HepG2 (cell line): ENCODE results near the gene GRB2. TPM values are rescaled to one million over a fixed set of nuclear protein-coding genes. Genes with fewer than 3 reads are reported as not detected.

Source experiments
- AHR ChIP-seq: IDR thresholded peaks from 2 replicates; pipeline ENCODE4 v1.6.1; 2018; ENCODE audit warnings: missing genetic modification reagents, missing compliant biosample characterization
- ATF6 ChIP-seq: sonication (generic); formaldehyde crosslinking; conservative IDR thresholded peaks from 2 replicates; pipeline ENCODE4 v1.4.0; 2020; ENCODE audit warnings: missing genetic modification reagents
- CREB1 ChIP-seq, 2 experiments: fragments of 450-650 bp in 1 of 2; IDR thresholded peaks; 2 replicates each; pipeline ENCODE4 v1.6.1; 2016 to 2017; ENCODE audit warnings: control low read depth in 1 of 2, mild to moderate bottlenecking in 1 of 2, missing compliant biosample characterization in 1 of 2, missing genetic modification characterization in 1 of 2
- EHMT2 ChIP-seq: fragments of 200-600 bp; sonication (generic); IDR thresholded peaks from 2 replicates; pipeline ENCODE4 v1.7.0; 2017; ENCODE audit warnings: antibody characterized with exemption, low read depth, low read length, borderline replicate concordance
- JUND ChIP-seq: sonication (generic); formaldehyde crosslinking; IDR thresholded peaks from 2 replicates; pipeline ENCODE4 v1.8.0; 2022; ENCODE audit warnings: mild to moderate bottlenecking, missing genetic modification reagents
- KAT8 ChIP-seq: IDR thresholded peaks from 2 replicates; pipeline ENCODE4 v1.6.1; 2016; ENCODE audit warnings: missing genetic modification reagents, missing compliant biosample characterization
- KMT2B ChIP-seq: IDR thresholded peaks from 2 replicates; pipeline ENCODE4 v1.6.1; 2016; ENCODE audit warnings: missing genetic modification reagents, missing compliant biosample characterization
- PRDM4 ChIP-seq: sonication (generic); formaldehyde crosslinking; IDR thresholded peaks from 2 replicates; pipeline ENCODE4 v1.9.0; 2021; ENCODE audit warnings: missing genetic modification reagents, borderline replicate concordance
- SP4 ChIP-seq: sonication (generic); formaldehyde crosslinking; IDR thresholded peaks from 2 replicates; pipeline ENCODE4 v1.8.1; 2023; ENCODE audit warnings: mild to moderate bottlenecking, missing genetic modification reagents
- SRF ChIP-seq: IDR thresholded peaks from 2 replicates; pipeline ENCODE4 v1.6.1; 2011; ENCODE audit warnings: mild to moderate bottlenecking, low read depth, low read length, moderate library complexity
- ZFAT ChIP-seq: sonication (generic); formaldehyde crosslinking; conservative IDR thresholded peaks from 2 replicates; pipeline ENCODE4 v1.8.1; 2023; ENCODE audit warnings: missing genetic modification reagents, inconsistent platforms
- ZFP82 ChIP-seq: sonication (generic); formaldehyde crosslinking; IDR thresholded peaks from 2 replicates; pipeline ENCODE4 v1.5.1; 2020; ENCODE audit warnings: mild to moderate bottlenecking, missing genetic modification reagents, borderline replicate concordance
- ZNF230 ChIP-seq: sonication (generic); formaldehyde crosslinking; IDR thresholded peaks from 2 replicates; pipeline ENCODE4 v1.4.0; 2020; ENCODE audit warnings: mild to moderate bottlenecking, missing genetic modification reagents
- ZNF264 ChIP-seq: sonication (generic); formaldehyde crosslinking; IDR thresholded peaks from 2 replicates; pipeline ENCODE4 v1.4.0; 2020; ENCODE audit warnings: missing genetic modification reagents
- ZNF317 ChIP-seq: sonication (generic); formaldehyde crosslinking; IDR thresholded peaks from 2 replicates; pipeline ENCODE4 v1.5.0; 2020; ENCODE audit warnings: mild to moderate bottlenecking, missing genetic modification reagents
- ZNF768 ChIP-seq: sonication (generic); formaldehyde crosslinking; IDR thresholded peaks from 2 replicates; pipeline ENCODE4 v1.4.0; 2020; ENCODE audit warnings: missing genetic modification reagents
- ZNF788 ChIP-seq: sonication (generic); formaldehyde crosslinking; IDR thresholded peaks from 2 replicates; pipeline ENCODE4 v1.5.0; 2020; ENCODE audit warnings: mild to moderate bottlenecking, missing genetic modification reagents, borderline replicate concordance
- ZSCAN29 ChIP-seq: sonication (generic); formaldehyde crosslinking; conservative IDR thresholded peaks from 2 replicates; pipeline ENCODE4 v1.4.0; 2020; ENCODE audit warnings: mild to moderate bottlenecking, missing genetic modification reagents
- polyA plus RNA-seq, 8 experiments: library from polyadenylated mRNA; depleted of rRNA in 3 of 8; stranded (reverse) in 7 of 8; unstranded in 1 of 8; fragments of >200 nt; fragmentation: Illumina TruSeq in 4 of 8; extraction: Trizol in 4 of 8; gene quantifications; 2 replicates each; pipeline versions ENCODE4 v1.2.1 to v1.2.3, GENCODE V29; 2011 to 2016; ENCODE audit warnings: low read depth in 4 of 8, missing spikeins in 1 of 8, mixed read lengths in 1 of 8; ENCODE audit not compliant: insufficient read depth in 1 of 8
- total RNA-seq, 5 experiments: library from RNA; depleted of rRNA; stranded (reverse); fragments of >200 nt; fragmentation: Illumina TruSeq; extraction: Trizol; gene quantifications; 2 replicates each; pipeline ENCODE4 v1.2.3, GENCODE V29; 2016; ENCODE audit warnings: low read depth in 1 of 5
- TF ChIP-seq, protein P1 (sequence below): sonication (generic); formaldehyde crosslinking; IDR thresholded peaks from 2 replicates; pipeline ENCODE4 v1.5.0; 2020; ENCODE audit warnings: mild to moderate bottlenecking, missing genetic modification reagents, borderline replicate concordance

GRB2 gene
- total and polyA plus RNA-seq, 2 of the 13 experiments (the other 11 are each of a cell fraction or from before 2014, with no cell fraction given) = 84.6 to 92.3 TPM

DNA sequence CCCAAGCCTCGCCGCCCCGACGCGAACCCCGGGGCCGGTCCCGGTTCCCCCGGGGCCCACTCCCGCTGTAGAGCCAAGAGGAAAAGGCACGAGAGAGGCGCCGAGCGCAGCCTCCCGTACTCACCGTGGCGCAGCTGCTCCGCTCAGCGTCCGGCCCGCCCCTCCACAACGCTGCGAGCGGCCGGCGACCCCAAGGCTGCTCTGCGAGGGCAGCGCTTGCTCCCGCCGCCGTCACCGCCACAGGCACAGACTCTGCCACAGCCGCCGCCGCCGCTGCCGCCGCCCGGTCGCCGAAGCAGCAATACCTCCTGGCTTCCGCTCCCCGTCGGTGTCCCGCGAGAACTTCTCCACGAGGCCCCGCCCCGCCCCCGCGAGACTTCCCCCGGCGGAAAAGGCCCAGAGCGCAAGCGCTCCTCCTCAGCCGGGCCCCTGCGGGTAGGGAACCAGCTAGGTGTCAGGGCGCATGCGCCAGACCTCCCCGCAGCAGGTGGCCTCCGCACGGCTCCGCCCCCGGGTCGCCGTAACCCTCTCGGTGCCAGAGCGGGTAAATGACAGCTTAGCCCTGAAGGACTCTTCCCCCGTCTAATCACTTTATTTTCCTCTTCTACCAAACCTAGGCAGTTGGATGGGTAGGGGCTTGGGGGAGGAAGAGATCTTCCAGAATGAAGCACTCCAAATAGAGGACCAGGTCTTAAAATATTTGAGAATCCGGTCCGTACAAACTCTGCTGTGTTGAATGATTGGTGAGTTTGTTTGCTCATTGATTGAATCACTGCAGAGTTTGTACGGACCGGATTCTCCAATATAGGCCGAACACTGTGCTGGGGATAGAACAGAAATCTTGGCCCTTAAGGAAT, at the start of gene GRB2 (continued):
- TF ChIP-seq ZNF230 (0 out of 2 replicates have a peak, but pooled peaks have one; percentile 85), ZNF768 (peak; percentile 56; the same call in 1 of the 2 replicates), PRDM4 (CRISPR knock-in tag) (0 out of 2 replicates have a peak, but pooled peaks have one; percentile 70), KMT2B (CRISPR knock-in tag) (peak; percentile 83), AHR (CRISPR knock-in tag) (peak; percentile 37; the same call in 1 of the 2 replicates), KAT8 (peak; percentile 83), ATF6 (CRISPR knock-in tag) (0 out of 2 replicates have a peak, but pooled peaks have one; percentile 24), SRF (peak; percentile 93), EHMT2 (no peak), ZNF788 (CRISPR knock-in tag) (peak; percentile 65; the same call in 1 of the 2 replicates), ZNF264 (CRISPR knock-in tag) (0 out of 2 replicates have a peak, but pooled peaks have one; percentile 9), ZNF317 (0 out of 2 replicates have a peak, but pooled peaks have one; percentile 21), ZSCAN29 (no peak), CREB1 (IDR thresholded peaks at IDR 0.05) (peak; percentile 37; the same call in 1 of the 2 replicates), CREB1 (CRISPR knock-in tag; IDR thresholded peaks at IDR 0.05) (peak; percentile 41; the same call in 1 of the 2 replicates), SP4 (CRISPR knock-in tag) (peak; percentile 96), ZFP82 (CRISPR knock-in tag) (0 out of 2 replicates have a peak, but pooled peaks have one; percentile 58), JUND (CRISPR knock-in tag) (no peak), ZFAT (CRISPR knock-in tag) (0 out of 2 replicates have a peak, but pooled peaks have one; percentile 38)
- TF ChIP-seq, protein P1, sequence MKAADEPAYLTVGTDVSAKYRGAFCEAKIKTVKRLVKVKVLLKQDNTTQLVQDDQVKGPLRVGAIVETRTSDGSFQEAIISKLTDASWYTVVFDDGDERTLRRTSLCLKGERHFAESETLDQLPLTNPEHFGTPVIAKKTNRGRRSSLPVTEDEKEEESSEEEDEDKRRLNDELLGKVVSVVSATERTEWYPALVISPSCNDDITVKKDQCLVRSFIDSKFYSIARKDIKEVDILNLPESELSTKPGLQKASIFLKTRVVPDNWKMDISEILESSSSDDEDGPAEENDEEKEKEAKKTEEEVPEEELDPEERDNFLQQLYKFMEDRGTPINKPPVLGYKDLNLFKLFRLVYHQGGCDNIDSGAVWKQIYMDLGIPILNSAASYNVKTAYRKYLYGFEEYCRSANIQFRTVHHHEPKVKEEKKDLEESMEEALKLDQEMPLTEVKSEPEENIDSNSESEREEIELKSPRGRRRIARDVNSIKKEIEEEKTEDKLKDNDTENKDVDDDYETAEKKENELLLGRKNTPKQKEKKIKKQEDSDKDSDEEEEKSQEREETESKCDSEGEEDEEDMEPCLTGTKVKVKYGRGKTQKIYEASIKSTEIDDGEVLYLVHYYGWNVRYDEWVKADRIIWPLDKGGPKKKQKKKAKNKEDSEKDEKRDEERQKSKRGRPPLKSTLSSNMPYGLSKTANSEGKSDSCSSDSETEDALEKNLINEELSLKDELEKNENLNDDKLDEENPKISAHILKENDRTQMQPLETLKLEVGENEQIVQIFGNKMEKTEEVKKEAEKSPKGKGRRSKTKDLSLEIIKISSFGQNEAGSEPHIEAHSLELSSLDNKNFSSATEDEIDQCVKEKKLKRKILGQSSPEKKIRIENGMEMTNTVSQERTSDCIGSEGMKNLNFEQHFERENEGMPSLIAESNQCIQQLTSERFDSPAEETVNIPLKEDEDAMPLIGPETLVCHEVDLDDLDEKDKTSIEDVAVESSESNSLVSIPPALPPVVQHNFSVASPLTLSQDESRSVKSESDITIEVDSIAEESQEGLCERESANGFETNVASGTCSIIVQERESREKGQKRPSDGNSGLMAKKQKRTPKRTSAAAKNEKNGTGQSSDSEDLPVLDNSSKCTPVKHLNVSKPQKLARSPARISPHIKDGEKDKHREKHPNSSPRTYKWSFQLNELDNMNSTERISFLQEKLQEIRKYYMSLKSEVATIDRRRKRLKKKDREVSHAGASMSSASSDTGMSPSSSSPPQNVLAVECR (CRISPR knock-in tag) = peak; percentile 96
